ENCODE results near the gene SLC66A3. TPM values are rescaled to one million over a fixed set of nuclear protein-coding genes. Genes with fewer than 3 reads are reported as not detected.
A peak's percentile ranks its signal among the peaks of the same experiment; 100 is the strongest.

SLC66A3 gene
- total RNA-seq, 1 donor from 2014 or later, result 52.6 TPM

GRCh38 chr2:11132036-11132671 is 23.1 kb upstream of the SLC66A3 start:
- DNase-seq (ENCODE audit: low spot score in 2 of 2), result no peak
- Histone ChIP-seq H3K4me3 (peak overlapping the region; percentile 66 to 73), H3K27me3 (no peaks in the 10 kb centered on the region), H3K27ac (no peak overlapping the region), H3K4me1 (peaks cover 4 to 24% of the 10 kb centered on the region in 2 donors), H3K36me3 (no peaks in the 10 kb centered on the region), H3K9me3 (no peaks in the 10 kb centered on the region)
- no peak for TF ChIP-seq CTCF (IDR thresholded peaks at IDR 0.05)
- intact Hi-C loops (cut with DNase I), result loop anchor here (1.0 to 5.0 kb wide), 7 partner anchors 23 to 335 kb away; partner anchors contain the start of genes E2F6, ROCK2 and SLC66A3

- intact Hi-C loops (cut with DNase I), result loop anchor here (2.0 to 5.0 kb wide), 5 partner anchors 59 to 334 kb away; partner anchors contain the start of genes E2F6 and ROCK2
- Histone ChIP-seq H3K9me3 (no peaks in the 10 kb centered on the region), H3K36me3 (no peaks in the 10 kb centered on the region), H3K27ac (no peak overlapping the region), H3K4me3 (peak overlapping the region; percentile 66 to 73), H3K4me1 (peaks cover 4 to 24% of the 10 kb centered on the region in 2 donors), H3K27me3 (no peaks in the 10 kb centered on the region)
- DNase-seq (ENCODE audit: low spot score in 2 of 2), result no peak
- no peak for TF ChIP-seq CTCF (IDR thresholded peaks at IDR 0.05)
Observed at GRCh38 chr2:11133238-11133935, 21.9 kb upstream of the SLC66A3 start.

- intact Hi-C loops (cut with DNase I), result loop anchor here (2.0 to 5.0 kb wide), 5 partner anchors 58 to 333 kb away; partner anchors contain the start of genes E2F6 and ROCK2
- no peak for TF ChIP-seq CTCF (IDR thresholded peaks at IDR 0.05)
- H3K4me3 ChIP-seq, result peak overlapping the region; percentile 66 to 73
Observed at GRCh38 chr2:11133936-11134320, 21.3 kb upstream of the SLC66A3 start.

GRCh38 chr2:11134349-11134748 is 20.9 kb upstream of the SLC66A3 start:
- Histone ChIP-seq H3K27ac (no peak overlapping the region), H3K9me3 (no peaks in the 10 kb centered on the region), H3K36me3 (no peaks in the 10 kb centered on the region), H3K4me1 (peaks cover 4 to 19% of the 10 kb centered on the region in 2 donors), H3K27me3 (no peaks in the 10 kb centered on the region), H3K4me3 (no peak overlapping the region)
- intact Hi-C loops (cut with DNase I), result loop anchor here (5.0 kb wide), 4 partner anchors 58 to 333 kb away; partner anchors contain the start of genes E2F6 and ROCK2
- no peak for TF ChIP-seq CTCF (IDR thresholded peaks at IDR 0.05)
- no peak for DNase-seq (ENCODE audit: low spot score in 2 of 2)

More at GRCh38 chr2:11133936-11134320, 21.3 kb upstream of the SLC66A3 start:
- H3K27me3 ChIP-seq, result no peaks in the 10 kb centered on the region
- no peaks in the 10 kb centered on the region for H3K36me3 ChIP-seq
- peaks cover 4 to 21% of the 10 kb centered on the region in 2 donors for H3K4me1 ChIP-seq
- H3K9me3 ChIP-seq, result no peaks in the 10 kb centered on the region
- no peak overlapping the region for H3K27ac ChIP-seq
- no peak for DNase-seq (ENCODE audit: low spot score in 2 of 2)

GRCh38 chr2:11140492-11140891 is 14.8 kb upstream of the SLC66A3 start:
- no peaks in the 10 kb centered on the region for H3K4me1 ChIP-seq
- TF ChIP-seq CTCF (IDR thresholded peaks at IDR 0.05), result no peak
- no peak for DNase-seq (ENCODE audit: low spot score in 2 of 2)
- intact Hi-C loops (cut with DNase I), result no loop called here
- no peaks in the 10 kb centered on the region for H3K36me3 ChIP-seq
- H3K27ac ChIP-seq, result no peak overlapping the region
- no peak overlapping the region for H3K4me3 ChIP-seq
- H3K27me3 ChIP-seq, result no peaks in the 10 kb centered on the region
- H3K9me3 ChIP-seq, result no peaks in the 10 kb centered on the region
